HuH-7.5 (cell line): Measurements from ENCODE around the gene ABHD4.
"Not testable (repeated sequence)": the region's sequence is repeated elsewhere in the genome, so short reads cannot be mapped to it uniquely, and the experiment has no call there.

Source experiments
- DNase-seq: peaks from one replicate; pipeline ENCODE4 v3.0.0; 2011; ENCODE audit warnings: low spot score

Gene ABHD4, protein sequence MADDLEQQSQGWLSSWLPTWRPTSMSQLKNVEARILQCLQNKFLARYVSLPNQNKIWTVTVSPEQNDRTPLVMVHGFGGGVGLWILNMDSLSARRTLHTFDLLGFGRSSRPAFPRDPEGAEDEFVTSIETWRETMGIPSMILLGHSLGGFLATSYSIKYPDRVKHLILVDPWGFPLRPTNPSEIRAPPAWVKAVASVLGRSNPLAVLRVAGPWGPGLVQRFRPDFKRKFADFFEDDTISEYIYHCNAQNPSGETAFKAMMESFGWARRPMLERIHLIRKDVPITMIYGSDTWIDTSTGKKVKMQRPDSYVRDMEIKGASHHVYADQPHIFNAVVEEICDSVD

DNA sequence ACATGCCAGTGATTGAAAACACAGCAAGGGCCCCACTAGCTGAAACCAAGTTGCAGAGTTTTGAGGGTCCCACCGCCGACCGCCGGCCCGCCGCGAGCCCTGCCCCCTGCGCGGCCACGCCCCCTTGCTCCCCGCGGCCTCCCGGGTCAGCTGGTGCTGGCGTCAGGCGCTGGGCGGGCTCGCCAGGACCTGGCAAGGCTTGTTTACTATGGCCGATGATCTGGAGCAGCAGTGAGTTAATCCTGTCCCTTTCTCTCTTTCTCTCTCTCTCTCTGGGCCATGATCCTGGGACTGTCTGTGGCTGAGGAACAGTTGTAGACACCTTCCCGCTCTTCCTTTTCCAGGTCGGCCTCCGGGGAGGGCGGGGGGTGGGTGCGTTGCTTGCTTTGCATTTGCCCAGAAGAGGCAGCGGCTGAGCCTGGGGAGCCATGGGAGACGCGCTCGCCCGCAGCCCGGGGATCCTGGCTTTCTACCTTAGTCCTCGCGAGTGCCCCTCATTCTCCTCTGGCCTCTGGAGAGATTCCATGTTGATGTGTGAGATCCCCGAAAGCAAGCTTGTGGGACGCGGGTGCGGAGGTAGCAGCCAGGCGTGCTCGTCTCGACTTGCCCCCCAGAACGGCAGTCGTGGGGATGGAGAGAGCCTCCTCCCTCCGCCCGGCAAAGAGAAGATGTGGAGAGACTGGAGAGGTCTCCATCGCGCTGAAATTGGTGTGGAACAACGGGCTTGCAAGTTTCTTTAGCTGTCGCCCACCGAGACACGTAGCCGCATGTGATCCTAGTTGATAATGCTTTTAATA, at the start of gene ABHD4:
Gene ABHD4 (plus strand): TSS at position 202 of the 797 bp plus-strand sequence. CDS start 7 bp downstream, at position 209.
- DNase-seq, result peak; percentile 66

DNA sequence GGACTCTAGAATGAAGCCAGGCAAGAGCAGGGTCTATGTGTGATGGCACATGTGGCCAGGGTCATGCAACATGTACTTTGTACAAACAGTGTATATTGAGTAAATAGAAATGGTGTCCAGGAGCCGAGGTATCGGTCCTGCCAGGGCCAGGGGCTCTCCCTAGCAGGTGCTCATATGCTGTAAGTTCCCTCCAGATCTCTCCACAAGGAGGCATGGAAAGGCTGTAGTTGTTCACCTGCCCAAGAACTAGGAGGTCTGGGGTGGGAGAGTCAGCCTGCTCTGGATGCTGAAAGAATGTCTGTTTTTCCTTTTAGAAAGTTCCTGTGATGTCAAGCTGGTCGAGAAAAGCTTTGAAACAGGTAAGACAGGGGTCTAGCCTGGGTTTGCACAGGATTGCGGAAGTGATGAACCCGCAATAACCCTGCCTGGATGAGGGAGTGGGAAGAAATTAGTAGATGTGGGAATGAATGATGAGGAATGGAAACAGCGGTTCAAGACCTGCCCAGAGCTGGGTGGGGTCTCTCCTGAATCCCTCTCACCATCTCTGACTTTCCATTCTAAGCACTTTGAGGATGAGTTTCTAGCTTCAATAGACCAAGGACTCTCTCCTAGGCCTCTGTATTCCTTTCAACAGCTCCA, 48.7 kb upstream of the ABHD4 start:
- no peak for DNase-seq

DNA sequence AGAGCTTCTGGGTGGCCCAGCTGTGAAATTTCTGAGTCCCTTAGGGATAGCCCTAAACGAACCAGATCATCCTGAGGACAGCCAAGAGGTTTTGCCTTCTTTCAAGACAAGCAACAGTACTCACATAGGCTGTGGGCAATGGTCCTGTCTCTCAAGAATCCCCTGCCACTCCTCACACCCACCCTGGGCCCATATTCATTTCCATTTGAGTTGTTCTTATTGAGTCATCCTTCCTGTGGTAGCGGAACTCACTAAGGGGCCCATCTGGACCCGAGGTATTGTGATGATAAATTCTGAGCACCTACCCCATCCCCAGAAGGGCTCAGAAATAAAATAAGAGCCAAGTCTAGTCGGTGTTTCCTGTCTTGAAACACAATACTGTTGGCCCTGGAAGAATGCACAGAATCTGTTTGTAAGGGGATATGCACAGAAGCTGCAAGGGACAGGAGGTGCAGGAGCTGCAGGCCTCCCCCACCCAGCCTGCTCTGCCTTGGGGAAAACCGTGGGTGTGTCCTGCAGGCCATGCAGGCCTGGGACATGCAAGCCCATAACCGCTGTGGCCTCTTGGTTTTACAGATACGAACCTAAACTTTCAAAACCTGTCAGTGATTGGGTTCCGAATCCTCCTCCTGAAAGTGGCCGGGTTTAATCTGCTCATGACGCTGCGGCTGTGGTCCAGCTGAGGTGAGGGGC, 48.0 kb upstream of the ABHD4 start:
- DNase-seq, result no peak

DNA sequence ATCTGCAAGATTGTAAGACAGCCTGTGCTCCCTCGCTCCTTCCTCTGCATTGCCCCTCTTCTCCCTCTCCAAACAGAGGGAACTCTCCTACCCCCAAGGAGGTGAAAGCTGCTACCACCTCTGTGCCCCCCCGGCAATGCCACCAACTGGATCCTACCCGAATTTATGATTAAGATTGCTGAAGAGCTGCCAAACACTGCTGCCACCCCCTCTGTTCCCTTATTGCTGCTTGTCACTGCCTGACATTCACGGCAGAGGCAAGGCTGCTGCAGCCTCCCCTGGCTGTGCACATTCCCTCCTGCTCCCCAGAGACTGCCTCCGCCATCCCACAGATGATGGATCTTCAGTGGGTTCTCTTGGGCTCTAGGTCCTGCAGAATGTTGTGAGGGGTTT, 46.5 kb upstream of the ABHD4 start:
- no peak for DNase-seq

DNA sequence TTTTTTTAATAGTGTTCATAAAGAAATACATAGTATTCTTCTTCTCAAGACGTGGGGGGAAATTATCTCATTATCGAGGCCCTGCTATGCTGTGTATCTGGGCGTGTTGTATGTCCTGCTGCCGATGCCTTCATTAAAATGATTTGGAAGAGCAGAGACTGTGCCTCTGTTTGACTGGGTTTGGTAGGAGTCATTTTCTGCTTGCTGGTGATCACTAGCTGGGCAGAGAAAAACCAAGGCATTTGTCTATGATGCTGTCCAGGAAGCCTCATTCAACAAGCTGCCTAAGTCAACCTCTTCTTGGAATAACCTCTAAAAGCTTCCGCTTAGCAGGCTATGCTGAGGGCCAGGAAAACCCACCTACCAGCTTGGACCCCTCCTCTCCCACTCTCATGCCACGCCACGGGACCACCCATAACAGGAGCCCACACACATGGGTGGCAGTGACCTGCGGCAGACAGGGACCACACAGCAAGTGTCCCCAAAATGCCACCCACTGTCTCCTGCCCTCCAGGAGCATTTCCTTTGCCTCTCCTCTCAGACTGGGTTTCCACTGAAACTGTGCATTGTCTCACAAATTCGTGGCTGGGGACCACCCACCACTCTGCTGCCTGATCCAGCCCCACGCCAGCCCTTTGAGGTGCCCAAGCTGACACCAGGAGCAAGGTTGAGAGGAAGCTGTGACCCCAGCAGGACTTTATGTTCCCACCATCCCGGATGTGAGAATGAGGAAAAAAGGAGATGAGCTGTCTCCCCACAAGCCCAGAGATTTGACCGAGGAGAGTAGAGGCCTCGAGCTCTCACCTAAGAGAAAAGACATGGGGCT, 45.9 kb upstream of the ABHD4 start:
- DNase-seq, result no peak

DNA sequence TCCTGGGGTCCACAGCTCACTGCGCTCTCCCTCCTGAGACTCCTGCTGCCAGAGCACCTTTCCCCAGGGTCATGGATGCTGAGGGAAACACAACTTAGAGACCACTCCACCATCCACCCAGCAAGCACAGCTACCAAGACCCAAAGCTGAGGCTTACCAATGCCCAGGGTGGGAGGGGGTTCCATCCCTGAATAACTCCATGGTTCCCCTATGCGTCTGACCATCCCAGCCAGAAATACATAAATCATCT, 45.3 kb upstream of the ABHD4 start:
- no peak for DNase-seq

DNA sequence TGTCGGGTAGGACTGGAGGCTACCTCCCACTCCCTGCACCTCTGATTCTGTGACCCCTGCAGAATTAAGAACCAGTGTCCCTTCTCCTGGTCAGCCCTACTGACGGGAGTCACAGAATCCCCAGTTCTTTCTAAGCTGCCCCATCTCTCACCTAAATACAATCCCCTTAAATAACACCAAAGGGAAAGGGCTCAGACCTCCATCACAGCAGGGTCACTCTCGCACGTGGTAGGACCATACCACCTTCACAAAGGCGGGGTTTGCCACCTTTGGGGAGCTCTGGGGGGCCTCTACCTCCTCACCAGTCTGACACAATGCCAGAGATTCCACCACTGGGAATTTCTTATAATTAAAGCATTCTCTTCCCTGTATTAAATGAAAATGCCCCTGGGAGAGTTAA, 44.7 kb upstream of the ABHD4 start:
- no peak for DNase-seq

DNA sequence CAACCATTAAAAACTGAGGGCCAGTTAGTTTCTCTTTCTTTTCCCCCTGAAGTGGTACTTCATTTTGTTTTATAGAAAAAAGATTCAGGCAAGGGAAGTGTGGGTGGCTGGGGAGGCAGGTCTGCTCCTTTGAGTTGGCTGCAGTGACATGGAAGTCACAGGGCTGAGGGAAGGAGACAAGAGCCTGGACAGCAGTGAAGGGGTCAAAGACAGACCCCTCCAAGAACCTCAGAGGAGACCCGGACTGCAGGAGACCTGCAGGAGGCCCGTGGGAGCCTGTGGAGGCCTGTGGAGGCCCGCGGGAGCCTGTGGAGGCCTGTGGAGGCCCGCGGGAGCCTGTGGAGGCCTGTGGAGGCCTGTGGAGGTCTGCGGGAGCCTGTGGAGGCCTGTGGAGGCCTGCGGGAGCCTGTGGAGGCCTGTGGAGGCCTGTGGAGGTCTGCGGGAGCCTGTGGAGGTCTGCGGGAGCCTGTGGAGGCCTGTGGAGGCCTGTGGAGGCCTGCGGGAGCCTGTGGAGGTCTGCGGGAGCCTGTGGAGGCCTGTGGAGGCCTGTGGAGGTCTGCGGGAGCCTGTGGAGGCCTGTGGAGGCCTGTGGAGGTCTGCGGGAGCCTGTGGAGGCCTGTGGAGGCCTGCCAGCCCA, 44.1 kb upstream of the ABHD4 start:
- DNase-seq, result not testable (repeated sequence)

DNA sequence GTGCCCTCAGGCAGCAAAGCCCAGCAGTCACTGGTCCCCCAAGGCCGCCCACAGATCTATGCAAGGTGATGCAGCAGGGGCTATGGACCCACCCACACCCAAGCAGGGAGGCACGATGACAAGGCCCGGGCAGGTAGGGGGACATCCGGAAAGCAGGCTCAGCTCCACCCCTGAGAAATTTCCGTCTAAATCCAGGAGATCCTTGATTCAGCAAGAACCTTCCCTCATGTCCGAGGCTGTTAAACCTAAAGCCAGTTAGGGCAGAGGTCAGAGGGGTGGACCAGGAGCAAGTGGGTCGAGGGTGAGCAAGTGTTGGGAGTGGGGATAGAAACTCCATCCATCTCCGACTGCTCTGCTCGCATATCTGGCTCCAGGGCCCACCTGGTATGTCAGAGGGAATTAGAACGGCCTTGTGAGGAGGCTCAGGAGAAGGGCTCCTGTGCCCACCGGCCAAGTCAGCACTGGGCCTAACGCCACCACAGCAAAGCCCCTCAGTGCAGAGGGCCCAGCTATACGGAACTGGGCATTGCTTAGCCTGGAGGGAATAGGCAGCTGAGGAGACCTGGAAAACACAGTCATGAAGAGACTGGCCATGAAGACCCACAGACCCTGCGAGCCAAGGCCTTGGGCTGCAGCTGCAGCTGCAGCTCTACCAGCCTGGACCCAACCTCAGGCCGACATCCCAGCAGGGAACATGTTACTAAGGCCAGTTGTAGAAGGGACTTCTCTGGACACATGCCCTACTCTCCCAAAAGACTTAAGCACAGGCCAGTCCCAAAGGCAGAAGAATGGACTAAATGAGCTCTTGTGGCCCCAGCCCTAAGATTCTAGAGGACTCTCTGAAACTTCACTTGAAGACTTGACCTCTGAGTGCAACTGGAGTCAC, 43.4 kb upstream of the ABHD4 start:
- DNase-seq, result no peak

DNA sequence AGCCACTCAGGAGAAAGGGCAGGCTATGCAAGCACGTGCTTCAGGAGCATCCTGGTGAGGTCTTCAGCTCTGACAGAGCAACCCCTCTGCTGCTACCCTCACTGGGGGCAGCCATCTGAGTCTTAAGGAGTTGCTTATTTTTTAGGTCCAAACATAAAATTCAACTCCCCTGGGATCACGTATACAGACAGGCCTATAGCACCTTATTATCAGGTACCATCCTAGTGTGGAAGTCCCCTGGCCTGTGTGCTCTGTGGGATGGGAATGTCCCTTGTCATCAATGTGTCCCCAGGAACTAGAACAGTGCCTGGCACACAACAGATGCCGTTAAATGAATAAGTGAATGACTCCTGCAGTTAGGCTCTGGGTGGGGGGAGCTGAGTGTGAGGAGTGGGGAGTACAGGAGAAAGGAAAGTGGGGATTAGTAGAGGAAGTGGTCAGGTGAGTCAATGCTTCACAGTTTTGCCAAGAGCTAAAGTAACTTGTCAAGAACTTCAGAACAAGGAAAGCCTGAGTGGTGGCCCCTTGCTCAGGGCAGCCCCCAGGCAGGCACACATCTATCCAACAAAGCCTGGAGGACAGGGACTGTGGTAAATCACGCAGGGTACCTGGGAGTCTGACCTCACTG, 42.6 kb upstream of the ABHD4 start:
- no peak for DNase-seq

DNA sequence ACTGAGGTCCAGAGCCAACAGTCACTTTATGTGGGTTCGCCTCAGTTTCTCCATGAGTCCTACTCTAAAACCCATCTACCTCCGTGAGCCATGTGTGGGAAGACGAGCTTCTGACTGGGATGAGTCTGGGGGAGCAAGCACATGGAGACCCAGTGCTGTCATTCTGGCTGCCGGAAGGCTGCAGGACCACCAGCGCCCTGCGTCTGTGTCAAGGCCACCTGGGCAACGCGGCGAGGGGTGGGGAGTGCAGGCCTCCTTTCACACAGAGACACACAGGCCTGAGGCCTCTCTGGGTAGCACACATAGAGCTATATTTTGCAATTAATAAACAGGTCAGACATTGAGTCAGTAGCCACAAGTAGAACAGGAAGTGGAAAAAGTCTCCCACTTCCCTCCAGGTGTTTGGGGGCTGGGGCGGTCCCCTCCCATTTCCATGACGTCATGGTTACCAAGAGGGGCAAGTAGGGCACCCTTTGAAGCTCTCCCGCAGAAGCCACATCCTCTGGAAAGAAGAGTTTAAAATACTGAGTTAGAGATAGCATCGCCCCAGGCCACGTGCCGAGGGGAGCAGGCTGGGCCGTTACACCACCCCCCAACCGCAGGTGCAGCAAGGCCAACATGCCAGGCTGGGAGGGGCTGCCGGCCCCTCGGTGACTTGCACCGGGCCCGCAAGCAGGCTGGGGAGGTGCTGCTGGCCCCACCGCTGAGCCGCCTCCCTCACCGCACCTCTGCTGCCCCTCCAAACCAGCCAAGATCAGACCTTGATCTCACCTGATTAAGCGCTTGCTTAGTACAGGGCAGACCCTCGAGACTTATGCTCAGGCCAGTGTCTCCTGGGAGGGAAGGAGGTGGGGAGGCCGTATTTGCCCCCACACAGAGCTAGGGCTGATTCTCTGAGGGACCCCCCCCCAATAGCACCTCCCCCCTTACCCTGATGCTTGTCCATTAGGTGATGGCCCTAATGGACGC, 41.8 kb upstream of the ABHD4 start:
- DNase-seq, result no peak

DNA sequence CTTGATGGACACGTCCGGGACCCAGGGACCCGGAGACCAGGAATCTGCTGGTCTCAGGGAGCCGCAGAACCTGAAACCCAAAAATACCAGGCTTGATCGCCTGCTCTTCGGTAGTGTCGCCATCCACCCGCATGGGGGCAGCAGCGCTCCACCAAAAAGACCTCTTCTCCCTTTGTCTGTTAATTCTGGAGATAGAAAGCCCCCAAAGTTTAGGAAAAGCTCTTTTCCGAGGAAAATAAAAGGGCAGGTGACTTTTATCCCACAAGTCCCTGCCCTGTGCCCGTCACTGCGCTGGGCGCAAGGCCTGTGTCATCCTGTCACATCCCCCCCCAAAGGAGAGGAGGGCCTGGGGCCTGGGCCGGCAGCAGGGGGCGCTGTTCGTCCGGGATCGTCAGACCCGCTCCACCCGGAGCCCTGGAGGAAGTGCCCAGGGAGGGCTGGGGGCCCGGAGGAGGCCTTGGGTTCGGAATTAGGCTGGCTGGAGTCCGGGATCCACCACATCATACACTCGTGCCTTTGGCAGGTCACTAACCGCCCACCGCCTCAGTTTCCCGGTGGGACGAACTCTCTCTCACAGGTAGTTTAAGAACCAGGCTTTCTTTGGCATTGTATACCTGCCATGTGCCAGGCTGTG, 41.0 kb upstream of the ABHD4 start:
- DNase-seq, result peak; percentile 85

DNA sequence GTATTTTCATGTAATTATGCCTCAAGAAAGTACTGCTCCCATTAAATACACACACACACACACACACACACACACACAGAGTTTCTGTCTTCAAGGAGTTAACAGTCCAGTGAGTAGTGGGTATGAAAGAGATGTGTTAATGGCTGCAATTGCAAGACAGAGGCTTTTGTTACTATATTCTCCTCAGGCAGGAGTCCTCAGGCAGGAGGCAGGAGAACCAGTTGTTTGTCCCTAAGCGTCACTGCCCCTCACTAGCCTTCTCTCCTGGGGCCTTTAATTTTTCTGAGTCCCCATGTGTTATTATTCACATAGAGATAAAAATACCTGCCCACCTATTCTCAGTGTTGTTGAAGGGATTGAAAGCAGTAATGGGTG, 40.3 kb upstream of the ABHD4 start:
- DNase-seq, result no peak

DNA sequence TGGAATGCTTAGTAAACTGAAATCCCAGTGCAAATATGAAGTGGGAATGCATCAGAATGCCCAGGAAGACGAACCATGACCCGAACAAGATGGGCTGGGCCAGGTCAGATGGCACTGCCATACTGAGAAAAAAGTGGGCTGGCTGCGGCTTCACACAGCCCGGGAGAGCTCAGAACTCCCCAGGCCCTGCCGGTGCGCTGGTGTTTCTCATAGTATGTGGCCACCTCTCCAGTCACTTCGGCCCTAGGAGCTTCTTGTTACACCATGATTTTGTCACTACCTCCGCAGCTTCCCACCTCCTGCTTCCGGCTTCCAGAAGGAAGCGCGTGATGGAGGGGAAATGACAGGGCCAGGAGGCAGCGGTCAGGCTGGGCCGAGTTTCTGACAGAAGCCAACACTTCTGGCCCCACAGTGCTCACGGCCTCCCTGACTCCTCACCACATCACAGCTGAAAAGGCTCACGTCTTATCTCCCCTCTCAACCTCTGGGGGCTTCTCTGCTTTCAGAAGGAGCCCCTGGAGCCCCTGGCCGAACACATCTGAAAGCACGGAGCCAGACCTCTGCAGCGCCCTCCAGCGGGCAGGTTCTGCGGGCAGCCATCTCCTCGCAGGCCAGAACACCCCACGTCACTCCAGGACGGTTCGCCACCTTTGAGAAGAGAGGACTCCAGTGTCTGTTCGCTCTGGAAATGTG, 39.7 kb upstream of the ABHD4 start:
- no peak for DNase-seq

DNA sequence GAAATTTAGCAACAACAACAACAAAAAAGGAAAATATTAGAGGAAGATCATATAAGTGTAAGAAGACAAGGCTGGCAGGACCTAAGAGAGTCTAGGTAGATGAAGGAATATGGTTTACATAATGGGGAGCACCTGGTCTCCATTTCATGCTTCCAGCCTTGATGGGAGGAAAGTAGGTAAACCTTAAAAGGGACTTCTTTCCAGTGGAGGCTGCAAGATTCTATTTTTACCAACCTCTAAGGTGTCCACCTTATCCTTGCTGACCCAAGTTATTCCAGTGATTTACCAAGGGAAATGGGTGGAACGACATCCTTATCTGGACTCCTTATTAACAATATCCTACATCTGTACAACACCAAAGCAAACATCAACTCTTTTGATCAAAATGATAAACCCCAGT, 39.1 kb upstream of the ABHD4 start:
- no peak for DNase-seq

DNA sequence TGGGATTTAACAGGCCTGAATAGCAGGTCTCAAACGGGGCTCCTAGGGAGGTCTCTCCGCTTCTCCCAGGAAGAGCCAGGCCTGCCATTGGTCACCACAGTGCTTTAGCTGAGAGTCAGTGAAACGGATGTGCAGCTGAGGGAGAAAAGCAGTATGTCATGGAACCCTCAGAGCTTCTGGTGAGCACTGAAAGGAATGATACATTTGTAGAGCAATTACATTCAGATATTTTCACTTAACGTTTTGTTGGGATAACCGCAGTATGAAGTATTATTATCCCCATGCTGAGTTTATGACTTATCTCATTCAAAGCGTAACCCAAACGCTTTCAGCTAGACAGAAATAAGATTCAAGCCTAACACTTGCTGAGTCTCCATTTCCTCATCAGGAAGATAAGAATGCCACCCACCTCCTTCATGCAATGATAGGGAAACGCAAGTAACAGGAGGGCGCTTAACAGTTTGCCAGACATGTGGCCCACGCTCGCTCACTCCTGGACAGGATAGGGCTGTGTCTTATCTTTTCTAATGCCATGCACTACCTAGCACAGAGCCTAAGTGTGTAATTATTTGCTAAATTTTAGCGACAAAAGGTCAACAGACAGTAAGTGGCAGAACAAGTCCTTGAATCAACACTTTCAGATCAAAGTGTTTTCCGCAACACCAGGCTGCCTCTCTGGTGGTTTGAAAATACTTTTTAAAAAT, 37.3 kb upstream of the ABHD4 start:
- DNase-seq, result no peak

DNA sequence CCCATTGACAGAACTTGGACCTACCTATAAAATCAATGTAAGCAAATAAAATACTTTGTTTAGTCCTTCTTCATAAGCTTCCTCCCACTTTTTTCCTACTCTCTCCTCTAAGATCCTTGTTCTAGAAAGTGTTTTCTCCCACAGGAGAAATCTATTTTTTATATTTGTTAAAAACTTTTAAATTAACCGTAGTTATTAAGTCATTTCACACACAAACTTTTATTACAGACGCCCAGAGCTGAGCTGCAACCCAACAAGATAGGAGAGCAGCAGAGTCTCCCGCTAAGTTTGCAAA, 36.8 kb upstream of the ABHD4 start:
- no peak for DNase-seq
